Gastroesophageal sphincter (tissue), 3 donors: ENCODE measurements around the gene TBL1XR1.
"Not testable (repeated sequence)": the region's sequence is repeated elsewhere in the genome, so short reads cannot be mapped to it uniquely, and the experiment has no call there.

Source experiments
- CTCF ChIP-seq, 4 experiments: fragments of 200-600 bp in 2 of 4; fragments of 450-650 bp in 2 of 4; sonication (generic) in 1 of 4; IDR thresholded peaks; one replicate each; pipeline ENCODE4 v1.5.1; 2017 to 2019; ENCODE audit warnings: antibody characterized with exemption in 4 of 4, mild to moderate bottlenecking in 2 of 4, moderate library complexity in 2 of 4
- POLR2A ChIP-seq, 2 donors: fragments of 450-650 bp; IDR thresholded peaks; one replicate each; pipeline ENCODE4 v1.6.1; 2017; ENCODE audit warnings: antibody characterized with exemption in 2 of 2, mild to moderate bottlenecking in 2 of 2, moderate library complexity in 1 of 2

- not testable (repeated sequence) for TF ChIP-seq CTCF, POLR2A (IDR thresholded peaks at IDR 0.05)
These were observed 5.7 kb upstream of the TBL1XR1 start for GRCh38 chr3:177203016-177203415.
